ENCODE results near the gene UPF3A.

Gene UPF3A

DNA sequence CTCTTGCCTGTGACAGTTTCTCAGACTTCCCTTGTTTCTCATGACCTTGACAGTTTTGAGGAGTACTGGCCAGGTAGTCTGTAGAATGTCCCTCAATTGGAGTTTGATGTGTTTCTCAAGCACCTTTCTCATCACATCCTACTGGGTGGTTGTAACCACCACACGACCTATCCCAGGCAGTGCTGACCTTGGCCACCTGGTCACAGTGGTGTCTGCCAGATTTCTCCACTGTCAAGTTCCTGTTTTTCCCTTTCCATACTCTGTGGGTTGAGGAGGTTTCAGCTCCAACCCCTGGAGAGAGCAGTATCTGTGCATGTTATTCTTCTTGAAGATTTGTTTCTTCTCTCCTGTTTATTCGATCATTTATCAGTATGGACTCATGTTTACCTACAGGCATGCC is 8.4 kb upstream of the UPF3A start:
- no peak for DNase-seq (ENCODE audit: extremely low spot score)
- ChIA-PET POLR2A (no interaction called here), CTCF (no interaction called here)
- TF ChIP-seq TARDBP (IDR thresholded peaks at IDR 0.05) (no peak), ARNT (IDR thresholded peaks at IDR 0.05) (no peak), FOXM1 (IDR thresholded peaks at IDR 0.05; ENCODE audit: borderline replicate concordance) (no peak), LEF1 (IDR thresholded peaks at IDR 0.05; ENCODE audit: borderline replicate concordance) (no peak), ELF4 (IDR thresholded peaks at IDR 0.05) (no peak), NFRKB (IDR thresholded peaks at IDR 0.05) (no peak), BHLHE40 (IDR thresholded peaks at IDR 0.05; ENCODE audit: borderline replicate concordance) (no peak), PKNOX1 (IDR thresholded peaks at IDR 0.05) (no peak), L3MBTL2 (conservative IDR thresholded peaks at IDR 0.05) (no peak), CTBP1 (IDR thresholded peaks at IDR 0.05; ENCODE audit: borderline replicate concordance) (no peak)

GRCh38 chr13:114275304-114275703 is 6.1 kb upstream of the UPF3A start:
- ChIA-PET CTCF (no interaction called here), POLR2A (no interaction called here)
- DNase-seq (ENCODE audit: extremely low spot score), result no peak
- TF ChIP-seq HDGF (IDR thresholded peaks at IDR 0.05; ENCODE audit: borderline replicate concordance) (no peak), FOXM1 (IDR thresholded peaks at IDR 0.05; ENCODE audit: borderline replicate concordance) (no peak), ELF4 (IDR thresholded peaks at IDR 0.05) (no peak), PKNOX1 (IDR thresholded peaks at IDR 0.05) (no peak)

DNA sequence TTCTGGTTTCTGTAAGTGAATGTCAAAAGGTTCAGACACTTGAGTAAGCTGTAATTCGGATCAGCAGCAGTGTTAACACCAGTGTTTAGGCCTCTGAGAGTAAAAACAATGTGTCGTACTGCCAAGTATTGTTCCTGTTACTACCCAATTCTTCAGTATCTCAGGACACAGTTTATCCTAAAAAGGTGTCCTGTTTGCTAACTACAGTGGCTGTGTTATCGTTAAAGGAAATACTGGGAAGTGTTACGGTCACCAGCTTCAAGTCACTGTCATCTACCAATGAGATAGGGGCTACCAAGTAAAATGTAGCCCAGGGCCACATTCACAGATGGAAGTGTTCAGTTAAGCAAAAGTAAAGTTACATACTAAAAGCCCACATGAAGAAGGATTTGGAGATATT is 2.3 kb upstream of the UPF3A start:
- ChIA-PET CTCF (no interaction called here), POLR2A (no interaction called here)
- DNase-seq (ENCODE audit: extremely low spot score), result no peak
- TF ChIP-seq BHLHE40 (IDR thresholded peaks at IDR 0.05; ENCODE audit: borderline replicate concordance) (no peak), NFRKB (IDR thresholded peaks at IDR 0.05) (no peak), FOXK2 (IDR thresholded peaks at IDR 0.05) (no peak), CTBP1 (IDR thresholded peaks at IDR 0.05; ENCODE audit: borderline replicate concordance) (no peak), SP1 (IDR thresholded peaks at IDR 0.05) (no peak), PKNOX1 (IDR thresholded peaks at IDR 0.05) (no peak), SUZ12 (IDR thresholded peaks at IDR 0.05) (no peak), ZNF384 (IDR thresholded peaks at IDR 0.05) (no peak), FOXM1 (IDR thresholded peaks at IDR 0.05; ENCODE audit: borderline replicate concordance) (no peak), TARDBP (IDR thresholded peaks at IDR 0.05) (no peak), L3MBTL2 (conservative IDR thresholded peaks at IDR 0.05) (no peak), HDGF (IDR thresholded peaks at IDR 0.05; ENCODE audit: borderline replicate concordance) (no peak), ELF4 (IDR thresholded peaks at IDR 0.05) (no peak), FOXA1 (IDR thresholded peaks at IDR 0.05) (no peak)

DNA sequence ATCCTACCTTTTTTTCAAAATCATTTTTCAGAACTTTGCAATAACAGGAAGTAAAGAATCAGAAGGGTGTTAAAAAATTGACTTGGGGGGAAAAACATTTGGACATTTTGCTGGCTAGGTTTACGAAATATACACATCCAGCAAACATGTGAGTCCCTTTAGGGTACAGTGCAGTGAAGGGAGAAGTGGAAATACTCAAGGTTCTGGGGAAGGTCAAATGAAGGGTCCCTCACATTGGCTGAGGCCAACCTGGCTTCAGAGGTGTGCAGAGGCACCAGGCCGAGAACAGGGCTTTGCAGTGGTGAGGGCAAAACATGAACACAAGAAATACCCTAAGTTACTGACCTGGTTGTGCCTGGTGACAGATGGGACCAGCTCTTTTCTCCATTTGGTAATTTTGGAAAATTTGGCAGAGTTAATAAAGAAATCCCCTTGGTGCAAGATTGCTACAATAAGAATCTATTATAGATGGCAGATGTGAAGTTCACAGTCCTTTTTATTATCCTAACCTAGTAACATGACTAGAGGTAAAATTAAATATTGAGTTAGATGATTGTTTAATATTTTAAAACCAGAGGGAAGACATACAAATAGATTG is 1.5 kb upstream of the UPF3A start:
- TF ChIP-seq FOXM1 (IDR thresholded peaks at IDR 0.05; ENCODE audit: borderline replicate concordance) (no peak), FOXK2 (IDR thresholded peaks at IDR 0.05) (no peak), CTBP1 (IDR thresholded peaks at IDR 0.05; ENCODE audit: borderline replicate concordance) (no peak), PKNOX1 (IDR thresholded peaks at IDR 0.05) (no peak), BHLHE40 (IDR thresholded peaks at IDR 0.05; ENCODE audit: borderline replicate concordance) (no peak), SP1 (IDR thresholded peaks at IDR 0.05) (no peak), LEF1 (IDR thresholded peaks at IDR 0.05; ENCODE audit: borderline replicate concordance) (no peak), ELF4 (IDR thresholded peaks at IDR 0.05) (no peak), FOXA1 (IDR thresholded peaks at IDR 0.05) (no peak), ARNT (IDR thresholded peaks at IDR 0.05) (no peak), ZNF384 (IDR thresholded peaks at IDR 0.05) (no peak), L3MBTL2 (conservative IDR thresholded peaks at IDR 0.05) (no peak), TARDBP (IDR thresholded peaks at IDR 0.05) (no peak), NFRKB (IDR thresholded peaks at IDR 0.05) (no peak), SUZ12 (IDR thresholded peaks at IDR 0.05) (no peak), HDGF (IDR thresholded peaks at IDR 0.05; ENCODE audit: borderline replicate concordance) (no peak)
- ChIA-PET POLR2A (interaction anchor here (1.2 kb wide), 1 partner anchor 30 kb away, joined by 3 read pairs; no protein-coding TSS in a partner anchor), CTCF (no interaction called here)
- no peak for DNase-seq (ENCODE audit: extremely low spot score)

- ChIA-PET CTCF (no interaction called here), POLR2A (interaction anchor here (0.9 to 1.1 kb wide), 4 partner anchors 12 to 34 kb away, joined by 3 to 4 read pairs (median 4); no protein-coding TSS in a partner anchor)
- DNase-seq (ENCODE audit: extremely low spot score), result peak; percentile 35
- no peak for TF ChIP-seq PKNOX1 (IDR thresholded peaks at IDR 0.05)
- TF ChIP-seq L3MBTL2 (conservative IDR thresholded peaks at IDR 0.05), result 0 out of 2 replicates have a peak, but pooled peaks have one; percentile 19
Observed at GRCh38 chr13:114282041-114282670, 755 bp downstream of the UPF3A start.
